Breast epithelium (tissue), 4 donors: ENCODE results near the gene LACC1. TPM values are rescaled to one million over a fixed set of nuclear protein-coding genes. Genes with fewer than 3 reads are reported as not detected.

Experiments used
- DNase-seq, 2 donors: peaks; one replicate each; pipeline ENCODE4 v3.0.0-alpha.2; 2019; ENCODE audit warnings: low spot score in 2 of 2
- H3K27ac ChIP-seq, 2 donors: fragments of 200-600 bp; sonication (generic) in 1 of 2; one replicate each; pipeline ENCODE4 v1.5.1; 2016 to 2019; ENCODE audit warnings: mild to moderate bottlenecking in 1 of 2
- H3K27me3 ChIP-seq, 2 donors: fragments of 200-600 bp; sonication (generic) in 1 of 2; one replicate each; pipeline versions ENCODE4 v1.5.1 to v1.6.0; 2017 to 2019; ENCODE audit warnings: control low read depth in 1 of 2, mild to moderate bottlenecking in 1 of 2
- H3K36me3 ChIP-seq: fragments of 200-600 bp; one replicate; pipeline ENCODE4 v1.5.1; 2019
- H3K4me1 ChIP-seq, 2 donors: fragments of 200-600 bp; sonication (generic); one replicate each; pipeline ENCODE4 v1.5.1; 2016 to 2019; ENCODE audit warnings: control low read depth in 1 of 2
- H3K4me3 ChIP-seq, 3 donors: fragments of 200-600 bp; sonication (generic); 1 replicate in 2 of 3; 2 replicates in 1 of 3; pipeline ENCODE4 v1.5.1; 2016 to 2019; ENCODE audit warnings: mild to moderate bottlenecking in 3 of 3, moderate library complexity in 2 of 3
- H3K9me3 ChIP-seq, 2 donors: fragments of 200-600 bp; sonication (generic) in 1 of 2; one replicate each; pipeline ENCODE4 v1.5.1; 2016 to 2019; ENCODE audit warnings: control low read depth in 1 of 2
- POLR2A ChIP-seq: fragments of 450-650 bp; IDR thresholded peaks from one replicate; pipeline ENCODE4 v1.6.1; 2016; ENCODE audit warnings: antibody characterized with exemption, mild to moderate bottlenecking, moderate library complexity
- POLR2AphosphoS5 ChIP-seq, 3 donors: sonication (generic); formaldehyde crosslinking; IDR thresholded peaks; one replicate each; pipeline ENCODE4 v1.6.1; 2017; ENCODE audit warnings: antibody characterized with exemption in 3 of 3
- intact Hi-C: fragments of 100-400 bp; cut with DNase I; formaldehyde crosslinking; loops from one replicate; pipeline ENCODE4 v1.15.1; 2023; ENCODE audit warnings: low total_unique reads
- total RNA-seq, 3 donors: library from RNA; depleted of rRNA; stranded (reverse); fragments of >200 nt; gene quantifications; one replicate each; pipeline ENCODE4 v1.1.0, GENCODE V29; 2016
- TF ChIP-seq, protein P1 (sequence below), 3 donors: fragments of 450-650 bp; IDR thresholded peaks; one replicate each; pipeline ENCODE4 v1.5.1; 2016 to 2017; ENCODE audit warnings: antibody characterized with exemption in 3 of 3, mild to moderate bottlenecking in 3 of 3, moderate library complexity in 3 of 3

LACC1 gene
- total RNA-seq, 3 donors from 2014 or later = 8.2 to 11.1 (median 10.4) TPM

DNA sequence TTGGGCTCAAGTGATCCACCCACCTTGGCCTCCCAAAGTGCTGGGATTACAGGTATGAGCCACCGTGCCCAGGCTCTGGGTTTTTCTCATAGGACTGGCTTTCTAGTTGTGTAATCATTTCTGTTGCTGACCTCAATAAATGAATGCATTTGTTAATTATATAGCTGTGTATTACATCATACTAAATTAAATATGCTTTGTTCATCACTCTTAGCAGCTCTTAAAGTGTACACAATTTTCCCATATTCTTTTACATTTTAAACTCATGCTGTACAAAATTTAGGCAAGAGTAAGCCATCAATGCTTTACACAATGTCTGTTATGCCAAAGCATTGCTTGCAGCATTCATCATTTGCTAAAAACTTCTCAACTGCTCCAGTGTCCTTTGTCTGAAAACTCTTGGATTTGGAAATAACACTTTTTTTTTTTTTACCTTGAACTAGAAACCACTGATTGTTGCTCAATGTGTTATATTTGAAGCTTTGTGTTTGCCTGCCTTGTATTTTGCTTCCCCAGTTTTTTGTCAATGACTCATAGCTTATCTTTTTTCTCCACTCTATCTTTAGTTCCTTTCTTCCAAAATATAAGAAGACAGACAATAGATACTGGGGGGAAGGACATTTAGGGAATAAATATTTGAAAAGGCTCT lies 31.6 kb upstream of the LACC1 start:
- no peak overlapping the region for H3K4me3 ChIP-seq
- no peak overlapping the region for H3K27ac ChIP-seq
- no peaks in the 10 kb centered on the region for H3K27me3 ChIP-seq
- intact Hi-C loops = no loop called here
- TF ChIP-seq POLR2AphosphoS5 (IDR thresholded peaks at IDR 0.05) (no peak), POLR2A (no peak)
- TF ChIP-seq, protein P1, sequence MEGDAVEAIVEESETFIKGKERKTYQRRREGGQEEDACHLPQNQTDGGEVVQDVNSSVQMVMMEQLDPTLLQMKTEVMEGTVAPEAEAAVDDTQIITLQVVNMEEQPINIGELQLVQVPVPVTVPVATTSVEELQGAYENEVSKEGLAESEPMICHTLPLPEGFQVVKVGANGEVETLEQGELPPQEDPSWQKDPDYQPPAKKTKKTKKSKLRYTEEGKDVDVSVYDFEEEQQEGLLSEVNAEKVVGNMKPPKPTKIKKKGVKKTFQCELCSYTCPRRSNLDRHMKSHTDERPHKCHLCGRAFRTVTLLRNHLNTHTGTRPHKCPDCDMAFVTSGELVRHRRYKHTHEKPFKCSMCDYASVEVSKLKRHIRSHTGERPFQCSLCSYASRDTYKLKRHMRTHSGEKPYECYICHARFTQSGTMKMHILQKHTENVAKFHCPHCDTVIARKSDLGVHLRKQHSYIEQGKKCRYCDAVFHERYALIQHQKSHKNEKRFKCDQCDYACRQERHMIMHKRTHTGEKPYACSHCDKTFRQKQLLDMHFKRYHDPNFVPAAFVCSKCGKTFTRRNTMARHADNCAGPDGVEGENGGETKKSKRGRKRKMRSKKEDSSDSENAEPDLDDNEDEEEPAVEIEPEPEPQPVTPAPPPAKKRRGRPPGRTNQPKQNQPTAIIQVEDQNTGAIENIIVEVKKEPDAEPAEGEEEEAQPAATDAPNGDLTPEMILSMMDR (IDR thresholded peaks at IDR 0.05) = no peak
- no peaks in the 10 kb centered on the region for H3K36me3 ChIP-seq
- DNase-seq = no peak
- H3K9me3 ChIP-seq = peaks cover 11 to 29% of the 10 kb centered on the region in 2 donors
- no peaks in the 10 kb centered on the region for H3K4me1 ChIP-seq

- TF ChIP-seq, protein P1 (IDR thresholded peaks at IDR 0.05) = no peak
- TF ChIP-seq POLR2A = no peak
- TF ChIP-seq POLR2AphosphoS5 (IDR thresholded peaks at IDR 0.05) = no peak
- Histone ChIP-seq H3K4me3 (no peak overlapping the region), H3K9me3 (peaks cover 18 to 56% of the 10 kb centered on the region in 2 donors)
These were observed 28.8 kb upstream of the LACC1 start for GRCh38 chr13:43850873-43851272.

DNA sequence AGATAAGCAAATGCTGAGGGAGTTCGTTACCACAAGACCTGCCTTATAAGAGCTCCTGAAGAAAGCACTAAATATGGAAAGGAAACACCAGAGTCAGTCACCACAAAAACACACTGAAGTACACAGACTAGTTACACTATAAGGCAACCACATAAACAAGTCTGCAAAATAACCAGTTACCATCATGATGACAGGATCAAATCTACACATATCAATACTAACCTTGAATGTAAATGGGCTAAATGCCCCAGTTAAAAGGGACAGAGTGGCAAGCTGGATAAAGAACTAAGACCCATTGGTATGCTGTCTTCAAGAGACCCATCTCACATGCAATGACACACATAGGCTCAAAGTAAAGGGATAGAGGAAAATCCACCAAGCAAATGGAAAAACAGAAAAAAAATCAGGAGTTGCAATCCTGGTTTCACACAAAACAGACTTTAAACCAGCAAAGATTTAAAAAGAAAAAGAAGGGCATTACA lies 26.7 kb upstream of the LACC1 start:
- Histone ChIP-seq H3K36me3 (no peaks in the 10 kb centered on the region), H3K4me3 (no peak overlapping the region), H3K27me3 (no peaks in the 10 kb centered on the region), H3K27ac (no peak overlapping the region), H3K9me3 (peaks cover 18 to 57% of the 10 kb centered on the region in 2 donors), H3K4me1 (no peaks in the 10 kb centered on the region)
- intact Hi-C loops = no loop called here
- DNase-seq = no peak
- no peak for TF ChIP-seq POLR2AphosphoS5 (IDR thresholded peaks at IDR 0.05)
- TF ChIP-seq, protein P1 (IDR thresholded peaks at IDR 0.05) = no peak

More at GRCh38 chr13:43850873-43851272, 28.8 kb upstream of the LACC1 start:
- intact Hi-C loops = no loop called here
- DNase-seq = no peak
- no peaks in the 10 kb centered on the region for H3K36me3 ChIP-seq
- no peaks in the 10 kb centered on the region for H3K27me3 ChIP-seq
- H3K4me1 ChIP-seq = no peaks in the 10 kb centered on the region
- no peak overlapping the region for H3K27ac ChIP-seq

GRCh38 chr13:43861863-43862262 lies 17.8 kb upstream of the LACC1 start:
- intact Hi-C loops = no loop called here
- TF ChIP-seq, protein P1 (IDR thresholded peaks at IDR 0.05) = no peak
- TF ChIP-seq POLR2AphosphoS5 (IDR thresholded peaks at IDR 0.05) (no peak), POLR2A (no peak)
- Histone ChIP-seq H3K4me1 (no peaks in the 10 kb centered on the region), H3K27me3 (no peaks in the 10 kb centered on the region), H3K27ac (no peak overlapping the region), H3K36me3 (no peaks in the 10 kb centered on the region), H3K9me3 (no peaks in the 10 kb centered on the region), H3K4me3 (no peak overlapping the region)
- no peak for DNase-seq

DNA sequence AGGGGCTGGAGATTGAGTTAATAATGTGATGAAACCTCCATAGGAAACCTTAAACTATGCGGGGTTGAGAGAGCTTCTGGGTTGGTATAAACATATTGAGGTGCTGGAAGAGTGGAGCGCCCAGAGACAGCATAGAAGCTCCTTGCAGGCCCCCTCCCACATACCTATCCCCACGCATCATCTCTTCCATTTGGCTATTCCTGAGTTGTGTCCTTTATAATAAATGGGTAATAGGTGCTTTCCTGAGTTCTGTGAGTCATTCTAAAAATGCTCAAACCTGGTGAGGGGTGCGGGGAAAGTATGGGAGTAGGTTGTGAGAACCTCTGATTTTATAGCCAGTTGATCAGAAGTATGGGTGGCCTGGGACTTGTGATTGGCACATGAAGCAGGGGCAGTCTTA lies 14.8 kb upstream of the LACC1 start:
- Histone ChIP-seq H3K4me3 (no peak overlapping the region), H3K36me3 (no peaks in the 10 kb centered on the region), H3K9me3 (no peaks in the 10 kb centered on the region), H3K4me1 (no peaks in the 10 kb centered on the region), H3K27me3 (no peaks in the 10 kb centered on the region), H3K27ac (no peak overlapping the region)
- no peak for DNase-seq
- TF ChIP-seq POLR2AphosphoS5 (IDR thresholded peaks at IDR 0.05) = no peak
- TF ChIP-seq POLR2A = no peak
- TF ChIP-seq, protein P1 (IDR thresholded peaks at IDR 0.05) = no peak
- intact Hi-C loops = no loop called here
